ENCODE data around the gene SGPP2. TPM values are rescaled to one million over a fixed set of nuclear protein-coding genes. Genes with fewer than 3 reads are reported as not detected.

Gene SGPP2
- total RNA-seq, 1 donor from 2014 or later = 0.21 TPM

DNA sequence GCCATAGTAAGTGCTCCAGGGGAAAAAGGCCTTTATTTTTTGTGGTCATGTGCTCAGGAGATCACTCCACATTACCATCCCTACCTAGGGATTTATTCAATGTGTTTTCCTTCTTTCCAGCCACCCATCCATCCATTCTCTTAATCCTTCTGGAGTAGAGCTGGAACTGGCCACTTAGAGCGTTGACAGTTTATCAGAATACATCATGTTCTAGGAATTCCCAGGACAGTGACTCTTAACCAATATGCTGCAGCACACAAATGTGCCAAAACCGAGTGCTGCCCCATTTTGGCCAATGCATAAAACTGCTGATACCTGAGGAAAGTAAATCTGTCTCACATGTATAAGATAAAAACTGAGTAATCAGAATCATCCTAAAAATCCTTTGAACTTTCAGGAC is 167.8 kb downstream of the SGPP2 start:
- Histone ChIP-seq H3K27me3 (no peaks in the 10 kb centered on the region), H3K36me3 (peaks cover 6 to 21% of the 10 kb centered on the region in 2 donors), H3K4me1 (no peaks in the 10 kb centered on the region), H3K27ac (no peak overlapping the region), H3K9me3 (no peaks in the 10 kb centered on the region), H3K4me3 (no peak overlapping the region)
- no peak for DNase-seq (ENCODE audit: low spot score in 2 of 2)
- intact Hi-C loops (cut with DNase I) = no loop called here
- TF ChIP-seq CTCF (IDR thresholded peaks at IDR 0.05) = no peak

GRCh38 chr2:222594679-222595078 is 170.3 kb downstream of the SGPP2 start:
- Histone ChIP-seq H3K27ac (no peak overlapping the region), H3K9me3 (no peaks in the 10 kb centered on the region), H3K4me1 (no peaks in the 10 kb centered on the region), H3K27me3 (no peaks in the 10 kb centered on the region), H3K4me3 (no peak overlapping the region), H3K36me3 (peaks cover 10 to 39% of the 10 kb centered on the region in 2 donors)
- no peak for DNase-seq (ENCODE audit: low spot score in 2 of 2)
- intact Hi-C loops (cut with DNase I) = no loop called here
- TF ChIP-seq CTCF (IDR thresholded peaks at IDR 0.05) = no peak

GRCh38 chr2:222595581-222595980 is 171.2 kb downstream of the SGPP2 start:
- Histone ChIP-seq H3K4me1 (no peaks in the 10 kb centered on the region), H3K9me3 (no peaks in the 10 kb centered on the region), H3K36me3 (peaks cover 12 to 43% of the 10 kb centered on the region in 2 donors), H3K27ac (no peak overlapping the region), H3K27me3 (no peaks in the 10 kb centered on the region), H3K4me3 (no peak overlapping the region)
- TF ChIP-seq CTCF (IDR thresholded peaks at IDR 0.05) = no peak
- intact Hi-C loops (cut with DNase I) = no loop called here
- no peak for DNase-seq (ENCODE audit: low spot score in 2 of 2)

DNA sequence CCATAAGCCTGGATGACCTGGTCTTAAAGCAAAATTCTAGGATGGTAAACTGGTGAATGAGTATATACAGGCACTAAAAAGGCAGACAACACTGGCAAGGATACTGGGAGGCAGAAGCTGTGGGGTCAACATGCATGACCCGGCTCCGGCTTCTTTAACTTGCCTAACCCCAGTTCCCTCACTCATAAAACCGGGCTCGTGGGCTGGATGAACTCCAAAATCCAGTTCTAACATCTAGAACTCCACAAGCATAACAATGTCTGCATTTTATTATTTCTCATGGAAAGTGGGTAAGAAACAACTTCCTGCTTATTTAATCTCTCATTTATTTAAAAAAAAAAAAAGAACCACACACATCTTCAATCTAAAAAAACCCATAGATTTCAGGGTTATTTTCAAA is 174.3 kb downstream of the SGPP2 start:
- TF ChIP-seq CTCF (IDR thresholded peaks at IDR 0.05) = no peak
- no peaks in the 10 kb centered on the region for H3K9me3 ChIP-seq
- peaks cover 9 to 35% of the 10 kb centered on the region in 2 donors for H3K36me3 ChIP-seq
- intact Hi-C loops (cut with DNase I) = no loop called here
- no peaks in the 10 kb centered on the region for H3K4me1 ChIP-seq
- no peak overlapping the region for H3K4me3 ChIP-seq
- H3K27me3 ChIP-seq = no peaks in the 10 kb centered on the region
- H3K27ac ChIP-seq = no peak overlapping the region
- no peak for DNase-seq (ENCODE audit: low spot score in 2 of 2)

DNA sequence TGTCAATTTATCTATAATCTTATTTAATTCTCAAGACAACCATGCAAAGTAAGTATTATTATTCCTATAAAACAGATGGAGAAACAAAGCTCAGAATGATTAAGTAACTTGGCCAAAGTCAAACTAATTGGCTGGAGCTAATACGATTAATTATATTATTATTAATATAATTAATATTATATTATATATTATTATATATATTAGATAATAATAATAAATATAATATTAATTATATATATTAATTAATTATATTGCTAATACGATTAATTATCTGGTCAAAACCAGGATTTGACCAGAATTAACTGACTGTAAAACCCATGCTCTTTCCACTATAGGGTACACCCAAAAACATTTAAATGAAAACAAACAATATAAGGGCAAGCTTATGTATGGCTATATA is 179.2 kb downstream of the SGPP2 start:
- no peaks in the 10 kb centered on the region for H3K27me3 ChIP-seq
- intact Hi-C loops (cut with DNase I) = no loop called here
- no peaks in the 10 kb centered on the region for H3K9me3 ChIP-seq
- peaks cover 6 to 18% of the 10 kb centered on the region in 2 donors for H3K36me3 ChIP-seq
- TF ChIP-seq CTCF (IDR thresholded peaks at IDR 0.05) = no peak
- no peak overlapping the region for H3K27ac ChIP-seq
- no peak for DNase-seq (ENCODE audit: low spot score in 2 of 2)
- H3K4me3 ChIP-seq = no peak overlapping the region
- H3K4me1 ChIP-seq = no peaks in the 10 kb centered on the region
